GM19328 (cell line): ENCODE results near the gene FOXN4.
"Not testable (repeated sequence)": the region's sequence is repeated elsewhere in the genome, so short reads cannot be mapped to it uniquely, and the experiment has no call there.

ENCODE experiments used
- ATAC-seq: cut with Tn5 transposase; IDR thresholded peaks from one replicate; pipeline ENCODE4 v1.9.1; 2021; ENCODE audit warnings: mild to moderate bottlenecking, moderate library complexity; ENCODE audit not compliant: unreplicated experiment

FOXN4 gene

GRCh38 chr12:109308534-109309380 is at the start of gene FOXN4:
FOXN4 (minus strand) TSS chr12:109309284; CDS start chr12:109308321, 963 bp downstream.
- ATAC-seq, result no peak

GRCh38 chr12:109358154-109358869 is 49.2 kb upstream of the FOXN4 start:
- no peak for ATAC-seq

GRCh38 chr12:109357032-109357431 is 47.9 kb upstream of the FOXN4 start:
- ATAC-seq, result no peak

- no peak for ATAC-seq
These were observed 47.5 kb upstream of the FOXN4 start for GRCh38 chr12:109356577-109356976.

- ATAC-seq, result no peak
These were observed 43.1 kb upstream of the FOXN4 start for GRCh38 chr12:109352184-109352583.

- ATAC-seq, result no peak
These were observed 38.5 kb upstream of the FOXN4 start, which contains the start of gene MYO1H for GRCh38 chr12:109347589-109347988. MYO1H (plus strand) TSS chr12:109347900; CDS start chr12:109347961, 61 bp downstream.

GRCh38 chr12:109346920-109347319 is 37.8 kb upstream of the FOXN4 start:
- ATAC-seq, result no peak

- no peak for ATAC-seq
These were observed 36.3 kb upstream of the FOXN4 start for GRCh38 chr12:109345428-109345827.

GRCh38 chr12:109343677-109344076 is 34.6 kb upstream of the FOXN4 start:
- no peak for ATAC-seq

GRCh38 chr12:109336593-109336992 is 27.5 kb upstream of the FOXN4 start:
- ATAC-seq, result no peak

GRCh38 chr12:109334887-109335286 is 25.8 kb upstream of the FOXN4 start:
- ATAC-seq, result no peak

GRCh38 chr12:109331301-109331952 is 22.3 kb upstream of the FOXN4 start:
- ATAC-seq, result no peak

GRCh38 chr12:109330282-109331230 is 21.5 kb upstream of the FOXN4 start:
- ATAC-seq, result no peak

GRCh38 chr12:109329686-109330085 is 20.6 kb upstream of the FOXN4 start:
- ATAC-seq, result no peak

- no peak for ATAC-seq
These were observed 19.9 kb upstream of the FOXN4 start for GRCh38 chr12:109329003-109329402.

- ATAC-seq, result not testable (repeated sequence)
These were observed 12.2 kb upstream of the FOXN4 start for GRCh38 chr12:109321294-109321693.

GRCh38 chr12:109310247-109311125 is 1.4 kb upstream of the FOXN4 start:
- no peak for ATAC-seq

- no peak for ATAC-seq
These were observed 530 bp upstream of the FOXN4 start for GRCh38 chr12:109309381-109310246.
